Measurements from ENCODE around the gene COPS2. TPM values are rescaled to one million over a fixed set of nuclear protein-coding genes. Genes with fewer than 3 reads are reported as not detected.
A peak's percentile ranks its signal among the peaks of the same experiment; 100 is the strongest.

COPS2 gene
- total RNA-seq, 2 donors from 2014 or later: 57.1 to 60.9 TPM

- no peaks in the 10 kb centered on the region for H3K27me3 ChIP-seq (ENCODE audit: control insufficient read depth, insufficient read depth, low read length, poor library complexity, severe bottlenecking)
- Mint-ChIP-seq H3K9me3 (no peaks in the 10 kb centered on the region), H3K27ac (no peak overlapping the region), H3K27me3 (ENCODE audit: insufficient read depth) (no peaks in the 10 kb centered on the region), H3K4me3 (no peak overlapping the region), H3K4me1 (no peaks in the 10 kb centered on the region), H3K36me3 (ENCODE audit: low read depth) (no peaks in the 10 kb centered on the region)
- 90 to 95% methylated on average over 3 to 4 of the region's 4 CpGs for WGBS, 2 experiments (ENCODE audit: insufficient coverage in 1 of 2, insufficient read length in 1 of 2)
- H3K9ac ChIP-seq (ENCODE audit: extremely low read depth, low read length, poor library complexity, severe bottlenecking): no peak overlapping the region
- no peaks in the 10 kb centered on the region for H3K4me1 ChIP-seq (ENCODE audit: control insufficient read depth, insufficient read depth, low read length)
- H3K4me3 ChIP-seq (ENCODE audit: low read length): no peak overlapping the region
- no peak overlapping the region for H3K27ac ChIP-seq (ENCODE audit: low read depth, low read length)
- no peaks in the 10 kb centered on the region for H3K9me3 ChIP-seq (ENCODE audit: control insufficient read depth, low read length)
- H3K36me3 ChIP-seq (ENCODE audit: control insufficient read depth, insufficient read depth, low read length): no peaks in the 10 kb centered on the region
- DNase-seq: no peak
- TF ChIP-seq, protein P1, sequence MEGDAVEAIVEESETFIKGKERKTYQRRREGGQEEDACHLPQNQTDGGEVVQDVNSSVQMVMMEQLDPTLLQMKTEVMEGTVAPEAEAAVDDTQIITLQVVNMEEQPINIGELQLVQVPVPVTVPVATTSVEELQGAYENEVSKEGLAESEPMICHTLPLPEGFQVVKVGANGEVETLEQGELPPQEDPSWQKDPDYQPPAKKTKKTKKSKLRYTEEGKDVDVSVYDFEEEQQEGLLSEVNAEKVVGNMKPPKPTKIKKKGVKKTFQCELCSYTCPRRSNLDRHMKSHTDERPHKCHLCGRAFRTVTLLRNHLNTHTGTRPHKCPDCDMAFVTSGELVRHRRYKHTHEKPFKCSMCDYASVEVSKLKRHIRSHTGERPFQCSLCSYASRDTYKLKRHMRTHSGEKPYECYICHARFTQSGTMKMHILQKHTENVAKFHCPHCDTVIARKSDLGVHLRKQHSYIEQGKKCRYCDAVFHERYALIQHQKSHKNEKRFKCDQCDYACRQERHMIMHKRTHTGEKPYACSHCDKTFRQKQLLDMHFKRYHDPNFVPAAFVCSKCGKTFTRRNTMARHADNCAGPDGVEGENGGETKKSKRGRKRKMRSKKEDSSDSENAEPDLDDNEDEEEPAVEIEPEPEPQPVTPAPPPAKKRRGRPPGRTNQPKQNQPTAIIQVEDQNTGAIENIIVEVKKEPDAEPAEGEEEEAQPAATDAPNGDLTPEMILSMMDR (conservative IDR thresholded peaks at IDR 0.05): no peak
Observed at GRCh38 chr15:49196856-49197255, 41.5 kb upstream of the COPS2 start.

GRCh38 chr15:49191892-49192291 is 36.5 kb upstream of the COPS2 start:
- Histone ChIP-seq H3K4me1 (ENCODE audit: control insufficient read depth, insufficient read depth, low read length) (no peaks in the 10 kb centered on the region), H3K27ac (ENCODE audit: low read depth, low read length) (no peak overlapping the region), H3K36me3 (ENCODE audit: control insufficient read depth, insufficient read depth, low read length) (no peaks in the 10 kb centered on the region), H3K9ac (ENCODE audit: extremely low read depth, low read length, poor library complexity, severe bottlenecking) (no peak overlapping the region), H3K27me3 (ENCODE audit: control insufficient read depth, insufficient read depth, low read length, poor library complexity, severe bottlenecking) (no peaks in the 10 kb centered on the region), H3K4me3 (ENCODE audit: low read length) (no peak overlapping the region), H3K9me3 (ENCODE audit: control insufficient read depth, low read length) (no peaks in the 10 kb centered on the region)
- Mint-ChIP-seq H3K4me1 (no peaks in the 10 kb centered on the region), H3K27ac (no peak overlapping the region), H3K36me3 (ENCODE audit: low read depth) (no peaks in the 10 kb centered on the region), H3K27me3 (ENCODE audit: insufficient read depth) (no peaks in the 10 kb centered on the region), H3K9me3 (no peaks in the 10 kb centered on the region), H3K4me3 (no peak overlapping the region)
- TF ChIP-seq, protein P1 (conservative IDR thresholded peaks at IDR 0.05): no peak
- DNase-seq: no peak
- WGBS, 2 experiments (ENCODE audit: insufficient coverage in 1 of 2, insufficient read length in 1 of 2): 100% methylated on average over 1 of the region's 2 CpGs; no CpG with 5 or more reads in 1 of the 2 experiments

- TF ChIP-seq, protein P1 (conservative IDR thresholded peaks at IDR 0.05): no peak
- H3K27me3 ChIP-seq (ENCODE audit: control insufficient read depth, insufficient read depth, low read length, poor library complexity, severe bottlenecking): no peaks in the 10 kb centered on the region
- H3K36me3 ChIP-seq (ENCODE audit: control insufficient read depth, insufficient read depth, low read length): no peaks in the 10 kb centered on the region
- peak overlapping the region; percentile 27 for H3K27ac Mint-ChIP-seq
- 94 to 100% methylated on average over 2 of the region's 2 CpGs for WGBS, 2 experiments (ENCODE audit: insufficient coverage in 1 of 2, insufficient read length in 1 of 2)
- no peaks in the 10 kb centered on the region for H3K9me3 Mint-ChIP-seq
- H3K9ac ChIP-seq (ENCODE audit: extremely low read depth, low read length, poor library complexity, severe bottlenecking): no peak overlapping the region
- H3K4me1 ChIP-seq (ENCODE audit: control insufficient read depth, insufficient read depth, low read length): no peaks in the 10 kb centered on the region
- no peak for DNase-seq
- no peak overlapping the region for H3K4me3 ChIP-seq (ENCODE audit: low read length)
- no peak overlapping the region for H3K27ac ChIP-seq (ENCODE audit: low read depth, low read length)
- H3K4me3 Mint-ChIP-seq: no peak overlapping the region
- no peaks in the 10 kb centered on the region for H3K27me3 Mint-ChIP-seq (ENCODE audit: insufficient read depth)
- H3K9me3 ChIP-seq (ENCODE audit: control insufficient read depth, low read length): no peaks in the 10 kb centered on the region
- peaks cover under 1% of the 10 kb centered on the region for H3K36me3 Mint-ChIP-seq (ENCODE audit: low read depth)
- H3K4me1 Mint-ChIP-seq: no peaks in the 10 kb centered on the region
Observed at GRCh38 chr15:49190586-49190985, 35.2 kb upstream of the COPS2 start.
